ENCODE measurements around the gene FARSB. TPM values are rescaled to one million over a fixed set of nuclear protein-coding genes. Genes with fewer than 3 reads are reported as not detected.

FARSB gene
- total RNA-seq, 1 donor from 2014 or later = 23.1 TPM

- H3K27me3 ChIP-seq (ENCODE audit: insufficient read depth, low read length) = no peaks in the 10 kb centered on the region
These were observed 33.4 kb upstream of the FARSB start for GRCh38 chr2:222689322-222689721.

GRCh38 chr2:222688917-222689316 is 33.0 kb upstream of the FARSB start:
- no peaks in the 10 kb centered on the region for H3K27me3 Mint-ChIP-seq (ENCODE audit: low read depth, unreplicated experiment)
- Histone ChIP-seq H3K4me1 (ENCODE audit: insufficient read depth, low read length) (no peaks in the 10 kb centered on the region), H3K4me2 (ENCODE audit: low read length) (no peak overlapping the region), H3K9ac (ENCODE audit: low read length) (no peak overlapping the region), H3K79me2 (ENCODE audit: insufficient read depth, low read length) (no peaks in the 10 kb centered on the region), H3K27ac (ENCODE audit: low read depth, low read length) (no peak overlapping the region), H3K9me3 (ENCODE audit: insufficient read depth, low read depth, low read length) (no peaks in the 10 kb centered on the region), H3K36me3 (ENCODE audit: insufficient read depth, low read length) (no peaks in the 10 kb centered on the region), H3K27me3 (ENCODE audit: insufficient read depth, low read length) (no peaks in the 10 kb centered on the region), H3K4me3 (ENCODE audit: insufficient read depth, low read depth, low read length) (no peak overlapping the region), H2AFZ (ENCODE audit: low read depth, low read length) (no peak overlapping the region), H4K20me1 (ENCODE audit: insufficient read depth, low read length) (no peaks in the 10 kb centered on the region)
- TF ChIP-seq CTCF (IDR thresholded peaks at IDR 0.05; ENCODE audit: insufficient read depth, low read depth, low read length) (no peak), EZH2 (IDR thresholded peaks at IDR 0.05; ENCODE audit: insufficient read depth, low read length) (no peak)
- no peaks in the 10 kb centered on the region for H3K36me3 Mint-ChIP-seq (ENCODE audit: low read depth, unreplicated experiment)
- H3K27ac Mint-ChIP-seq (ENCODE audit: unreplicated experiment) = no peak overlapping the region
- DNase-seq (ENCODE audit: low read depth) = no peak
- FAIRE-seq = no peak
- no peak overlapping the region for H3K4me3 Mint-ChIP-seq (ENCODE audit: unreplicated experiment)
- no peaks in the 10 kb centered on the region for H3K4me1 Mint-ChIP-seq (ENCODE audit: low read depth, unreplicated experiment)
- peaks cover 3% of the 10 kb centered on the region for H3K9me3 Mint-ChIP-seq (ENCODE audit: unreplicated experiment)

More at GRCh38 chr2:222689322-222689721, 33.4 kb upstream of the FARSB start:
- Histone ChIP-seq H3K36me3 (ENCODE audit: insufficient read depth, low read length) (no peaks in the 10 kb centered on the region), H3K79me2 (ENCODE audit: insufficient read depth, low read length) (no peaks in the 10 kb centered on the region), H3K4me3 (ENCODE audit: insufficient read depth, low read depth, low read length) (no peak overlapping the region), H3K9me3 (ENCODE audit: insufficient read depth, low read depth, low read length) (no peaks in the 10 kb centered on the region), H3K4me2 (ENCODE audit: low read length) (no peak overlapping the region), H4K20me1 (ENCODE audit: insufficient read depth, low read length) (no peaks in the 10 kb centered on the region), H3K4me1 (ENCODE audit: insufficient read depth, low read length) (no peaks in the 10 kb centered on the region), H2AFZ (ENCODE audit: low read depth, low read length) (no peak overlapping the region), H3K9ac (ENCODE audit: low read length) (no peak overlapping the region), H3K27ac (ENCODE audit: low read depth, low read length) (no peak overlapping the region)
- H3K9me3 Mint-ChIP-seq (ENCODE audit: unreplicated experiment) = peaks cover 3% of the 10 kb centered on the region
- DNase-seq (ENCODE audit: low read depth) (no peak), FAIRE-seq (no peak)
- H3K27ac Mint-ChIP-seq (ENCODE audit: unreplicated experiment) = no peak overlapping the region
- TF ChIP-seq CTCF (IDR thresholded peaks at IDR 0.05; ENCODE audit: insufficient read depth, low read depth, low read length) (no peak), EZH2 (IDR thresholded peaks at IDR 0.05; ENCODE audit: insufficient read depth, low read length) (no peak)
- H3K27me3 Mint-ChIP-seq (ENCODE audit: low read depth, unreplicated experiment) = no peaks in the 10 kb centered on the region
- H3K4me3 Mint-ChIP-seq (ENCODE audit: unreplicated experiment) = no peak overlapping the region
- no peaks in the 10 kb centered on the region for H3K36me3 Mint-ChIP-seq (ENCODE audit: low read depth, unreplicated experiment)
- no peaks in the 10 kb centered on the region for H3K4me1 Mint-ChIP-seq (ENCODE audit: low read depth, unreplicated experiment)

GRCh38 chr2:222686086-222686750 is 30.3 kb upstream of the FARSB start:
- H3K4me3 Mint-ChIP-seq (ENCODE audit: unreplicated experiment) = no peak overlapping the region
- no peaks in the 10 kb centered on the region for H3K4me1 ChIP-seq (ENCODE audit: insufficient read depth, low read length)

More at GRCh38 chr2:222686086-222686750, 30.3 kb upstream of the FARSB start:
- TF ChIP-seq EZH2 (IDR thresholded peaks at IDR 0.05; ENCODE audit: insufficient read depth, low read length) = no peak
- TF ChIP-seq CTCF (IDR thresholded peaks at IDR 0.05; ENCODE audit: insufficient read depth, low read depth, low read length) = no peak
- peaks cover 5% of the 10 kb centered on the region for H3K27me3 ChIP-seq (ENCODE audit: insufficient read depth, low read length)
- H3K36me3 ChIP-seq (ENCODE audit: insufficient read depth, low read length) = no peaks in the 10 kb centered on the region
- no peak overlapping the region for H3K27ac ChIP-seq (ENCODE audit: low read depth, low read length)
- no peak overlapping the region for H2AFZ ChIP-seq (ENCODE audit: low read depth, low read length)
- Mint-ChIP-seq H3K9me3 (ENCODE audit: unreplicated experiment) (no peaks in the 10 kb centered on the region), H3K27ac (ENCODE audit: unreplicated experiment) (no peak overlapping the region), H3K36me3 (ENCODE audit: low read depth, unreplicated experiment) (no peaks in the 10 kb centered on the region), H3K4me1 (ENCODE audit: low read depth, unreplicated experiment) (no peaks in the 10 kb centered on the region), H3K27me3 (ENCODE audit: low read depth, unreplicated experiment) (no peaks in the 10 kb centered on the region)
- H3K9ac ChIP-seq (ENCODE audit: low read length) = no peak overlapping the region
- FAIRE-seq = no peak
- H3K9me3 ChIP-seq (ENCODE audit: insufficient read depth, low read depth, low read length) = no peaks in the 10 kb centered on the region
- H4K20me1 ChIP-seq (ENCODE audit: insufficient read depth, low read length) = no peaks in the 10 kb centered on the region
- no peak for DNase-seq (ENCODE audit: low read depth)
- no peak overlapping the region for H3K4me2 ChIP-seq (ENCODE audit: low read length)
- H3K4me3 ChIP-seq (ENCODE audit: insufficient read depth, low read depth, low read length) = no peak overlapping the region
- no peaks in the 10 kb centered on the region for H3K79me2 ChIP-seq (ENCODE audit: insufficient read depth, low read length)
